HG02885 (cell line): ENCODE results near the gene PHTF2.
A peak's percentile ranks its signal among the peaks of the same experiment; 100 is the strongest.
"Not testable (repeated sequence)": the region's sequence is repeated elsewhere in the genome, so short reads cannot be mapped to it uniquely, and the experiment has no call there.

Experiments
- ATAC-seq: cut with Tn5 transposase; IDR thresholded peaks from one replicate; pipeline ENCODE4 v1.9.1; 2021; ENCODE audit warnings: mild to moderate bottlenecking; ENCODE audit not compliant: unreplicated experiment, poor library complexity

The PHTF2 gene

GRCh38 chr7:77866786-77867536 lies 68.4 kb downstream of the PHTF2 start:
- no peak for ATAC-seq

GRCh38 chr7:77867537-77867865 lies 68.9 kb downstream of the PHTF2 start:
- ATAC-seq: no peak

- ATAC-seq: not testable (repeated sequence)
Measured at GRCh38 chr7:77872256-77872655, 73.7 kb downstream of the PHTF2 start.

- not testable (repeated sequence) for ATAC-seq
Measured at GRCh38 chr7:77873416-77874327, 75.1 kb downstream of the PHTF2 start.

GRCh38 chr7:77877791-77878190 lies 79.2 kb downstream of the PHTF2 start:
- no peak for ATAC-seq

GRCh38 chr7:77878500-77878899 lies 79.9 kb downstream of the PHTF2 start:
- no peak for ATAC-seq

GRCh38 chr7:77879272-77879671 lies 80.7 kb downstream of the PHTF2 start:
- ATAC-seq: no peak

- ATAC-seq: no peak
Measured at GRCh38 chr7:77881871-77882270, 83.3 kb downstream of the PHTF2 start.

GRCh38 chr7:77885155-77885554 lies 86.6 kb downstream of the PHTF2 start:
- ATAC-seq: no peak

GRCh38 chr7:77887567-77887966 lies 89.0 kb downstream of the PHTF2 start:
- peak; percentile 59 for ATAC-seq

GRCh38 chr7:77888998-77889397 lies 90.4 kb downstream of the PHTF2 start:
- ATAC-seq: no peak

GRCh38 chr7:77893813-77894212 lies 95.2 kb downstream of the PHTF2 start:
- ATAC-seq: no peak

- ATAC-seq: no peak
Measured at GRCh38 chr7:77894574-77895091, 96.1 kb downstream of the PHTF2 start.

- ATAC-seq: no peak
Measured at GRCh38 chr7:77895905-77896304, 97.3 kb downstream of the PHTF2 start.

GRCh38 chr7:77897004-77897547 lies 98.5 kb downstream of the PHTF2 start:
- no peak for ATAC-seq

- no peak for ATAC-seq
Measured at GRCh38 chr7:77899516-77899915, 100.9 kb downstream of the PHTF2 start.

- no peak for ATAC-seq
Measured at GRCh38 chr7:77903597-77903996, 105.0 kb downstream of the PHTF2 start.

- ATAC-seq: no peak
Measured at GRCh38 chr7:77904252-77904651, 105.7 kb downstream of the PHTF2 start.

GRCh38 chr7:77907281-77907680 lies 108.7 kb downstream of the PHTF2 start:
- no peak for ATAC-seq

GRCh38 chr7:77908664-77909063 lies 110.1 kb downstream of the PHTF2 start:
- no peak for ATAC-seq

- no peak for ATAC-seq
Measured at GRCh38 chr7:77910124-77910523, 111.6 kb downstream of the PHTF2 start.
